Choroid plexus epithelial cell (primary cell): ENCODE measurements around the gene GLDC.

Experiments used
- DNase-seq: peaks from one replicate; pipeline ENCODE4 v3.0.0-alpha.2; 2010; ENCODE audit warnings: low read depth
- H3K4me3 ChIP-seq: 2 replicates; pipeline ENCODE4 v1.5.1; 2011; ENCODE audit warnings: low read depth, mild to moderate bottlenecking, control low read depth, low read length, moderate library complexity
- TF ChIP-seq, protein P1 (sequence below): conservative IDR thresholded peaks from 2 replicates; pipeline ENCODE4 v1.5.1; 2011; ENCODE audit warnings: low read depth, mild to moderate bottlenecking, control low read depth, inconsistent platforms, low read length, moderate library complexity

The GLDC gene

DNA sequence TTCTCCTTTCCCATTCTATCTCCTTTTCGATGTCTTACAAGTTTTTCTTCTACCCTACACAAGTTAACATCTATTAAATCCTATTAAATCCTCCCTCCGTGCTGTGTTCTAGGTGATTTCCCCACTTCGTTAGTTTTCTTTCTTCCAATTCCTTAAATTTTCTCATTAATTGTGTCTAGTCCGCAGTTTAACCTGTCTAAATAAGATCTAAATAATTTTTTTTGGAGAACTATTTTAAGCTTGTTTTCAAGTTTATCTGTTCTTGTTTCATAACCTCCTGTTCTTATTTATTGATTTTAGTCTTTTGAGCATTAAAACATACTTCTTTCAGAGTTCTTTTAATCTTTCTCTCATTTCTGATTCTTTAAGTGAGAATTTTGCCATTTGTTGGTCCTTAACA lies 123.3 kb downstream of the GLDC start:
- TF ChIP-seq, protein P1, sequence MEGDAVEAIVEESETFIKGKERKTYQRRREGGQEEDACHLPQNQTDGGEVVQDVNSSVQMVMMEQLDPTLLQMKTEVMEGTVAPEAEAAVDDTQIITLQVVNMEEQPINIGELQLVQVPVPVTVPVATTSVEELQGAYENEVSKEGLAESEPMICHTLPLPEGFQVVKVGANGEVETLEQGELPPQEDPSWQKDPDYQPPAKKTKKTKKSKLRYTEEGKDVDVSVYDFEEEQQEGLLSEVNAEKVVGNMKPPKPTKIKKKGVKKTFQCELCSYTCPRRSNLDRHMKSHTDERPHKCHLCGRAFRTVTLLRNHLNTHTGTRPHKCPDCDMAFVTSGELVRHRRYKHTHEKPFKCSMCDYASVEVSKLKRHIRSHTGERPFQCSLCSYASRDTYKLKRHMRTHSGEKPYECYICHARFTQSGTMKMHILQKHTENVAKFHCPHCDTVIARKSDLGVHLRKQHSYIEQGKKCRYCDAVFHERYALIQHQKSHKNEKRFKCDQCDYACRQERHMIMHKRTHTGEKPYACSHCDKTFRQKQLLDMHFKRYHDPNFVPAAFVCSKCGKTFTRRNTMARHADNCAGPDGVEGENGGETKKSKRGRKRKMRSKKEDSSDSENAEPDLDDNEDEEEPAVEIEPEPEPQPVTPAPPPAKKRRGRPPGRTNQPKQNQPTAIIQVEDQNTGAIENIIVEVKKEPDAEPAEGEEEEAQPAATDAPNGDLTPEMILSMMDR: no peak
- no peak overlapping the region for H3K4me3 ChIP-seq
- DNase-seq: no peak

DNA sequence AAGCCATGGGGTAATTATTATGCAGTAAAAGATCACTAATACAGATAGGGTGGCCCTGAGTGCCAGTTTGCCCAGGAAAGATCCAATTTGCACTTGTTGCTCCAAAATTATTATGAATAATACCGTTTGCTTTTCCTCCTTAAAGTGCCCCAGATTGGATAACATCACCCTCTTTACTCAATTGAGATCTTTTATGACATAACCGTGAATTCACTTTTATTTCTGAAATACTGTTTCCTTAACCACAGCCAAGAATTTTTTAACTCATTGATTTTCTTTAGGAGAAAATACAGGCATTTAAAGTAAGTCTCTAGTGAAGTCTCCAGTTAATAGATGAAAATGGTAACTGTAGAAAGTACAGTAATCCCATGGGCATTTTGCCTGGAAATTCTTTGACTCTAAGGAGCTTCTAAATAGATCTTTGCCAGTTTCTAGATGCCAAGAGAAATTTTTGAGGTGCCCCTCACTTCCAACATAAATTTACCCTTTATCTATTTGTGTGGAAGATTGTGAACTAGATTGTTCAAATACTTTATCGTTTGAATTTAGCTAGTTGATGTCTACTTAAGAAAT lies 133.4 kb downstream of the GLDC start:
- DNase-seq: no peak
- TF ChIP-seq, protein P1: no peak
- no peak overlapping the region for H3K4me3 ChIP-seq

DNA sequence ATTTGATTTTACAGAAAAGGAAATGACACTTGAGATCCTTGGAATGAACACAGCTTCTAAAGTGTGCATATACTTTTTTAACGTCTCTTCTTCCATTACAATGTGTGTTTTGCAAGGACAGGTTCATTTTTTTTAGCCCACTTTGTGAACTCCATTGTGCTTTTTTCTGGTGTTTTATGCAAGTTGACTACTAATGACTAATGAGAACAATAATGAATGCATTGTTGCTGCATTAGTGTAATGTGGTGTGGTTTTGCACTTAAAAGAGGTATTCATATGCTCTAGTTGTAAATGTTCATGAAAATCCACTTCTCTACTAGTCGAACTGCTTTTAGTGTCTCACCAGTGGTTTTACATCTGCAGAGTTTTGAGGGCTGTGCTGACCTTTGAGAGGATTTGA lies 139.0 kb downstream of the GLDC start:
- no peak for DNase-seq
- no peak overlapping the region for H3K4me3 ChIP-seq
- TF ChIP-seq, protein P1: no peak

DNA sequence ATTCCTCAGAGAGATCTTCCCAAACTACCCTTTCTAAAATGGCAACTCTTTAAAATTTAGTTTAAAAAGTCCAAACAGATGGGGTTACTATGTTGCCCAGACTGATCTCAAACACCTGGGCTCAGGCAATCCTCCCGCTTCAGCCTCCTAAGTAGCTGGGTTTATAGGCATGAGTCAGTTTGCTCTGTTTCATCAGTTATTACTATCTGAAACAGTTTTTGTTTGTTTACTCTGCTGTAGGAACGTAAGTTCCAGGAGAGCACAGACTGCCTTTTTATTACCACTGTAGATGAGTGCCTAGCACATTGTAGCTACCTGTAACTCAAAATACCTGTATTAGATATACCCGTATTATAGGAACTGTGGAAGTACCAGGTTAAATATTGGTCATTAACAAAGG lies 143.1 kb downstream of the GLDC start:
- TF ChIP-seq, protein P1: no peak
- no peak overlapping the region for H3K4me3 ChIP-seq
- DNase-seq: peak; percentile 30

DNA sequence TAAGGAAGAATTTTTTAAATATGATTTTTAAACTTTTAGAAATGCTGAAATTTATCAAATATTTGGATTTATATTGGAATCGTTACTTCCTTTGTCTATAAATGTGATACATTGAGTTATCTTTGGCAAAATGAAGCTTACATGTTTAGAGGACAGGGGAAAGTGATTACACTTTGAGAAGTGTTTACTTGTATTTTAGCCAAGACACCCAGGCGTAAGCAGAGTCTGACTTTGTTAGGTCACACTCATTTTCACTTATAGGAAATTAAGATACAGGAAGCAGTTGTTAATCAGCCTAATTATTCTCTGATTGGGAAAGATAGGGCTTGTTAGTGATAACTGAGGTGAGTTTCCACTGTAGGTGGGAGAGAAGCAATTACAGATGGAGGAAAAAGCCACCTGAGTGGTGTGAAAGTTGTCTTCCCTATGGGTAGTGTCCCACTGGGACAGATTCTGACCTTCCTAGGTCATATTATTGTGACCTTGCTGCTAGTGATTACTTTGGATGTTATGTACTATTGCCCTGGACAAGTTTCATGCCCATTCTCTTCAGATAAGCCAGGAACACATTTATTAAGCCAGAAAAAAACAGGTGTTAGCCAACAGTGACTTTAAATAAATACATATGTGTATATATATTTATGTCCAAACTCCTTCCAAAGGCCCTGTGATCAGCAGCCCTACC lies 143.9 kb downstream of the GLDC start:
- TF ChIP-seq, protein P1: no peak
- DNase-seq: no peak
- H3K4me3 ChIP-seq: no peak overlapping the region

DNA sequence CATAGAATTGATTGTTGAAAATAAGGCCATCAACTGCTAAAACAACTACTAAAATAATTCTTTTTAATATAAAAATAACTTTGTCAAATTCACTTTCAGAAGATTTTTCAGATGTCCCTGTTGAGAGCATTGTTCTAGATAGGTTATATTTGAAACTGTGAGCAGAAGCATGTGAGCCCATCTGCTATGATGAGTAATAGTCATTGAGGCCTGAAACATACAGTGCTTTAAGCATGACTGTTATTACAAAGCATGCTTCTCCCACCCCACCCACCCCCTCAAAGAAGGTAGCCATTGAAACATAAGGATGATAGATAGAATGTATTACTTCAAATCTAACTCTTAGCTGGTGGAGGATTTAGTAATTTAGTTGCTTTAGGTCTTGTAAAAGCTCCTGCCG lies 146.5 kb downstream of the GLDC start:
- DNase-seq: peak; percentile 67
- TF ChIP-seq, protein P1: no peak
- H3K4me3 ChIP-seq: no peak overlapping the region

DNA sequence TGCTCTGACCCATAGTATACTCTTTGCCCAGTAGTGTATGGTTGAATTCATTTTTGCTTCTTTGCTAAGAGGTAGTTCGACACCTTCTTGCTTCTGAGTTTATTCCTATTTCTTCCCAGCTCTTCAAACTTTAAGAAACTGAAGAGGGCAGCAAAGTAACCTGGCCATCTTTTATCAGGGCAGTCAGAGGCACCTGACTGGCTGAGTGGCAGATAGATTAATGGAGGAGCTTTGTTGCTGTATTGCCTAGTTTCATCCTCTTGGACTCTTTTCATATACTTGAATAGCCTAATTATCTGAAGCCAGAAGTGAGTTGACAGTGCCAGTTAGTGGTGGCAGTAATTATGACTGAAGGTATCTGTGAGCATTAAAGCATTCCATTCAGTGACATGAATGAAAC lies 150.1 kb downstream of the GLDC start:
- TF ChIP-seq, protein P1: no peak

More for the DNA sequence above, 150.1 kb downstream of the GLDC start:
- no peak for DNase-seq
- no peak overlapping the region for H3K4me3 ChIP-seq
